Measurements from ENCODE around the gene FATE1. TPM values are rescaled to one million over a fixed set of nuclear protein-coding genes. Genes with fewer than 3 reads are reported as not detected.

FATE1 gene
- total and polyA plus RNA-seq, 2 of the 13 experiments (the other 11 are each of a cell fraction or from before 2014, with no cell fraction given): not detected

- no peak for FAIRE-seq
- H3K79me2 ChIP-seq (ENCODE audit: insufficient read depth, low read length): no peaks in the 10 kb centered on the region
- DNase-seq (ENCODE audit: low spot score): no peak
- H3K4me1 ChIP-seq (ENCODE audit: insufficient read depth, low read length): no peaks in the 10 kb centered on the region
- no peak overlapping the region for H2AFZ ChIP-seq (ENCODE audit: low read length)
- H3K9me3 ChIP-seq (ENCODE audit: low read length): no peaks in the 10 kb centered on the region
- BruUV-seq (replicated peaks): no TSS peak
- H3K9ac ChIP-seq (ENCODE audit: insufficient read depth, low read depth, low read length): no peak overlapping the region
- CTCF ChIA-PET (ENCODE audit: low intra/inter-chr PET ratio, low total read pairs): no interaction called here
- no peak overlapping the region for H3K4me3 ChIP-seq (replicated peaks in 1 of 3; ENCODE audit: insufficient read depth in 1 of 3, low read depth in 2 of 3, low read length in 3 of 3)
- POLR2A ChIA-PET: no interaction called here
- no peaks in the 10 kb centered on the region for H4K20me1 ChIP-seq (ENCODE audit: insufficient read depth, low read length)
- no peak overlapping the region for H3K27ac ChIP-seq (ENCODE audit: extremely low read length, insufficient read depth, low read length)
- TF ChIP-seq SCMH1 (CRISPR knock-in tag; IDR thresholded peaks at IDR 0.05; ENCODE audit: borderline replicate concordance): no peak
- TF ChIP-seq ZZZ3 (CRISPR knock-in tag; IDR thresholded peaks at IDR 0.05; ENCODE audit: borderline replicate concordance): no peak
- no peak for TF ChIP-seq SP5 (CRISPR knock-in tag; IDR thresholded peaks at IDR 0.05; ENCODE audit: borderline replicate concordance, low read depth)
- TF ChIP-seq RFX5 (IDR thresholded peaks at IDR 0.05; ENCODE audit: low read depth, low read length): no peak
- no peak for TF ChIP-seq ZNF292 (CRISPR knock-in tag; IDR thresholded peaks at IDR 0.05; ENCODE audit: borderline replicate concordance, low read depth)
- TF ChIP-seq ZNF484 (CRISPR knock-in tag; IDR thresholded peaks at IDR 0.05; ENCODE audit: borderline replicate concordance, low read depth): no peak
- TF ChIP-seq, protein P1, sequence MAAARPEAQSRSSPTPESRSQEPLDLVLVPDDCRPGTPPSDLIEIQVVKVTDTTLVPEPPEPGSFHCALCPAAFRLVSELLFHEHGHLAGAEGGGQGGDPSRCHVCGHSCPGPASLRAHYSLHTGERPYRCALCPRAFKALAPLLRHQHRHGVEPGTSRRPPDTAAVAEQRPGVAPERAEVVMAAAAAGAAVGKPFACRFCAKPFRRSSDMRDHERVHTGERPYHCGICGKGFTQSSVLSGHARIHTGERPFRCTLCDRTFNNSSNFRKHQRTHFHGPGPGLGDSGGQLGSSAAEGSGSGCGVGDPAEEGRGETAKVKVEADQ (CRISPR knock-in tag; IDR thresholded peaks at IDR 0.05; ENCODE audit: borderline replicate concordance): no peak
- TF ChIP-seq ZBTB1 (CRISPR knock-in tag; IDR thresholded peaks at IDR 0.05; ENCODE audit: borderline replicate concordance): no peak
- no peak for TF ChIP-seq ZNF207 (IDR thresholded peaks at IDR 0.05; ENCODE audit: borderline replicate concordance)
- no peak for TF ChIP-seq KLF12 (CRISPR knock-in tag; IDR thresholded peaks at IDR 0.05; ENCODE audit: borderline replicate concordance)
- TF ChIP-seq GPN1 (CRISPR knock-in tag; IDR thresholded peaks at IDR 0.05; ENCODE audit: borderline replicate concordance): no peak
- no peak for TF ChIP-seq KDM4B (CRISPR knock-in tag; IDR thresholded peaks at IDR 0.05)
- TF ChIP-seq ESRRA (CRISPR knock-in tag; IDR thresholded peaks at IDR 0.05; ENCODE audit: low read depth): no peak
- no peak for TF ChIP-seq MATR3 (CRISPR knock-in tag; IDR thresholded peaks at IDR 0.05)
- ATAC-seq: no peak
- intact Hi-C loops (cut with micrococcal nuclease; ENCODE audit: unreplicated experiment) (no loop called here), in situ Hi-C loops (cut with HindIII; ENCODE audit: extremely low pct_ligation_motif_present, low pct_unique_long_range_greater_than_20kb) (loop anchor here (25.0 kb wide), 1 partner anchor 175 kb away; no protein-coding TSS in a partner anchor)
- no peaks in the 10 kb centered on the region for H3K36me3 ChIP-seq (replicated peaks in 1 of 2; ENCODE audit: control insufficient read depth in 1 of 2, insufficient read depth in 2 of 2, low read length in 2 of 2)
- H3K4me2 ChIP-seq (ENCODE audit: low read depth, low read length): no peak overlapping the region
- H3K27me3 ChIP-seq (ENCODE audit: control insufficient read depth in 1 of 2, insufficient read depth in 2 of 2, low read length in 2 of 2): no peaks in the 10 kb centered on the region; a peak in 1 of 5 replicates
Measured at GRCh38 chrX:151687635-151688034, 28.2 kb upstream of the FATE1 start.
